IMR-90 (cell line): Measurements from ENCODE around the gene SCFD2. TPM values are rescaled to one million over a fixed set of nuclear protein-coding genes. Genes with fewer than 3 reads are reported as not detected.

ENCODE experiments used
- ATAC-seq: fragments of 200-7000 bp; cut with Tn5 transposase; 2 replicates; pipeline ENCODE4 v1.9.1; 2020; ENCODE audit warnings: low read depth, mild to moderate bottlenecking, moderate library complexity
- BruUV-seq: library from RNA; stranded (reverse); fragments of 400-500 nt; replicated peaks from 2 replicates; lab custom pipeline; 2021; lab: Mats Ljungman, UMichigan
- CTCF ChIA-PET: fragments of 300-600 bp; formaldehyde crosslinking; extraction: SDS; loops from one replicate; lab custom pipeline; 2021; ENCODE audit warnings: antibody characterized with exemption; lab: Yijun Ruan, JAX
- POLR2A ChIA-PET: fragments of 300-600 bp; sonication (Branson Sonifier 250); formaldehyde crosslinking; loops from one replicate; lab custom pipeline; 2022; ENCODE audit warnings: antibody characterized with exemption; ENCODE audit not compliant: unreplicated experiment; lab: Charles Lee
- DNase-seq: peaks from one replicate; pipeline ENCODE4 v3.0.0; 2013
- H2AFZ ChIP-seq: replicated peaks from 2 replicates; pipeline ENCODE3; 2013; ENCODE audit warnings: low read length, mild to moderate bottlenecking; ENCODE audit not compliant: poor library complexity
- H2AK5ac ChIP-seq: 2 replicates; pipeline ENCODE4 v1.6.1; 2013; ENCODE audit warnings: low read depth, low read length, inconsistent platforms
- H2AK9ac ChIP-seq: replicated peaks from 2 replicates; pipeline ENCODE3; 2013; ENCODE audit warnings: mild to moderate bottlenecking, low read depth, low read length, moderate library complexity; ENCODE audit not compliant: poor library complexity
- H2BK120ac ChIP-seq: 2 replicates; pipeline ENCODE4 v1.6.1; 2013; ENCODE audit warnings: low read depth, low read length, inconsistent platforms
- H2BK15ac ChIP-seq: 3 replicates; pipeline ENCODE4 v1.6.1; 2013; ENCODE audit warnings: low read depth, low read length, inconsistent platforms
- H2BK20ac ChIP-seq: 2 replicates; pipeline ENCODE4 v1.6.1; 2013; ENCODE audit warnings: low read depth, mild to moderate bottlenecking, inconsistent platforms, low read length, moderate library complexity
- H2BK5ac ChIP-seq: 2 replicates; pipeline ENCODE4 v1.6.1; 2013; ENCODE audit warnings: mild to moderate bottlenecking, low read depth, low read length, inconsistent platforms; ENCODE audit not compliant: poor library complexity, severe bottlenecking
- H3K14ac ChIP-seq: replicated peaks from 2 replicates; pipeline ENCODE4 v1.6.1; 2013; ENCODE audit warnings: low read depth, low read length, inconsistent platforms
- H3K18ac ChIP-seq: 2 replicates; pipeline ENCODE4 v1.6.1; 2013; ENCODE audit warnings: low read depth, low read length, control low read depth
- H3K23ac ChIP-seq: 2 replicates; pipeline ENCODE4 v1.6.1; 2013; ENCODE audit warnings: low read depth, low read length, inconsistent platforms
- H3K27ac ChIP-seq: 2 replicates; pipeline ENCODE4 v1.5.1; 2013; ENCODE audit warnings: mild to moderate bottlenecking, control low read depth, low read length; ENCODE audit not compliant: insufficient read depth
- H3K27me3 ChIP-seq: 2 replicates; pipeline ENCODE4 v1.6.1; 2013; ENCODE audit warnings: low read length; ENCODE audit not compliant: control insufficient read depth, insufficient read depth
- H3K36me3 ChIP-seq: 2 replicates; pipeline ENCODE4 v1.6.1; 2013; ENCODE audit warnings: low read length, mixed read lengths; ENCODE audit not compliant: control insufficient read depth, insufficient read depth
- H3K4ac ChIP-seq: 2 replicates; pipeline ENCODE4 v1.6.1; 2013; ENCODE audit warnings: low read depth, low read length, inconsistent platforms
- H3K4me1 ChIP-seq: 2 replicates; pipeline ENCODE4 v1.6.1; 2013; ENCODE audit warnings: low read length, mixed read lengths; ENCODE audit not compliant: control insufficient read depth, insufficient read depth
- H3K4me2 ChIP-seq: 2 replicates; pipeline ENCODE4 v1.6.1; 2013; ENCODE audit warnings: low read depth, mild to moderate bottlenecking, control low read depth, low read length, moderate library complexity
- H3K4me3 ChIP-seq: 2 replicates; pipeline ENCODE4 v1.5.1; 2013; ENCODE audit warnings: low read depth, mild to moderate bottlenecking, control low read depth, low read length, moderate library complexity; ENCODE audit not compliant: insufficient read depth
- H3K56ac ChIP-seq: 2 replicates; pipeline ENCODE4 v1.6.1; 2013; ENCODE audit warnings: low read length, inconsistent platforms; ENCODE audit not compliant: insufficient read depth; ENCODE audit errors: extremely low read depth
- H3K79me1 ChIP-seq, 2 experiments: 2 replicates each; pipeline ENCODE4 v1.6.1; 2013; ENCODE audit warnings: low read length in 2 of 2, inconsistent platforms in 1 of 2, low read depth in 1 of 2
- H3K9ac ChIP-seq: 2 replicates; pipeline ENCODE4 v1.6.1; 2013; ENCODE audit warnings: low read depth, low read length, control low read depth
- H3K9me1 ChIP-seq: 2 replicates; pipeline ENCODE4 v1.6.1; 2013; ENCODE audit warnings: low read length, inconsistent platforms; ENCODE audit not compliant: insufficient read depth
- H3K9me3 ChIP-seq: 2 replicates; pipeline ENCODE4 v1.6.1; 2013; ENCODE audit warnings: low read length; ENCODE audit not compliant: control insufficient read depth, insufficient read depth
- H4K20me1 ChIP-seq: 2 replicates; pipeline ENCODE4 v1.6.1; 2013; ENCODE audit warnings: low read length, inconsistent platforms; ENCODE audit not compliant: insufficient read depth
- H4K5ac ChIP-seq: 2 replicates; pipeline ENCODE4 v1.6.1; 2013; ENCODE audit warnings: mild to moderate bottlenecking, low read depth, low read length, control low read depth
- H4K8ac ChIP-seq, 2 experiments: 2 replicates each; pipeline ENCODE4 v1.6.1; 2013; ENCODE audit warnings: low read depth in 2 of 2, low read length in 2 of 2, control low read depth in 1 of 2, inconsistent platforms in 1 of 2
- H4K91ac ChIP-seq: 2 replicates; pipeline ENCODE4 v1.6.1; 2013; ENCODE audit warnings: low read depth, low read length, inconsistent platforms; ENCODE audit not compliant: insufficient read depth
- BHLHE40 ChIP-seq: fragments of 150-350 bp; IDR thresholded peaks from 2 replicates; pipeline ENCODE4 v1.6.1; 2016; ENCODE audit warnings: mild to moderate bottlenecking, low read depth, low read length
- CEBPB ChIP-seq: IDR thresholded peaks from 2 replicates; pipeline ENCODE4 v1.6.1; 2012; ENCODE audit warnings: low read depth, low read length, improper control_type of control experiment
- CHD1 ChIP-seq: IDR thresholded peaks from 2 replicates; pipeline ENCODE4 v1.6.1; 2012; ENCODE audit warnings: low read depth, low read length, improper control_type of control experiment
- ELK1 ChIP-seq: fragments of 150-350 bp; IDR thresholded peaks from 2 replicates; pipeline ENCODE4 v1.6.1; 2016; ENCODE audit warnings: low read depth, mild to moderate bottlenecking, low read length, moderate library complexity, borderline replicate concordance
- FOS ChIP-seq: fragments of 150-350 bp; IDR thresholded peaks from 2 replicates; pipeline ENCODE4 v1.6.1; 2016; ENCODE audit warnings: low read depth, low read length
- MAFK ChIP-seq: IDR thresholded peaks from 2 replicates; pipeline ENCODE4 v1.6.1; 2012; ENCODE audit warnings: low read depth, low read length, improper control_type of control experiment
- MAZ ChIP-seq: IDR thresholded peaks from 2 replicates; pipeline ENCODE4 v1.6.1; 2012; ENCODE audit warnings: low read depth, mild to moderate bottlenecking, low read length, improper control_type of control experiment, moderate library complexity, borderline replicate concordance
- MXI1 ChIP-seq: IDR thresholded peaks from 2 replicates; pipeline ENCODE4 v1.6.1; 2012; ENCODE audit warnings: low read depth, mild to moderate bottlenecking, low read length, moderate library complexity, borderline replicate concordance
- NFE2L2 ChIP-seq: fragments of 150-350 bp; IDR thresholded peaks from 2 replicates; pipeline ENCODE4 v1.6.1; 2016; ENCODE audit warnings: low read depth, mild to moderate bottlenecking, low read length
- POLR2A ChIP-seq: IDR thresholded peaks from 2 replicates; pipeline ENCODE4 v1.6.1; 2012; ENCODE audit warnings: mild to moderate bottlenecking, low read depth, low read length
- RAD21 ChIP-seq: IDR thresholded peaks from 2 replicates; pipeline ENCODE4 v1.6.1; 2012; ENCODE audit warnings: low read length, improper control_type of control experiment
- RFX5 ChIP-seq: IDR thresholded peaks from 2 replicates; pipeline ENCODE4 v1.8.0; 2012; ENCODE audit warnings: low read depth, mild to moderate bottlenecking, low read length, moderate library complexity
- SMC3 ChIP-seq: fragments of 150-350 bp; IDR thresholded peaks from 2 replicates; pipeline ENCODE4 v1.6.1; 2016; ENCODE audit warnings: low read depth, mild to moderate bottlenecking, antibody characterized with exemption, low read length, moderate library complexity
- USF2 ChIP-seq: fragments of 150-350 bp; IDR thresholded peaks from 2 replicates; pipeline ENCODE4 v1.6.1; 2017; ENCODE audit warnings: mild to moderate bottlenecking, antibody characterized with exemption, low read length, low read depth
- WGBS, 2 experiments: methylation state at CpG; one replicate each; pipeline versions ENCODE4 v1.1.5 to v1.1.7; 2013; ENCODE audit warnings: missing lambda C conversion rate in 2 of 2; ENCODE audit not compliant: insufficient read length in 1 of 2; ENCODE audit errors: extremely low coverage in 2 of 2; 5-methylcytosine and 5-hydroxymethylcytosine counted together
- dilution Hi-C: fragments of 300-500 bp; cut with HindIII; formaldehyde crosslinking; loops from one replicate; pipeline ENCODE4 v1.14.3; 2018; ENCODE audit warnings: low sequenced_read_pairs; ENCODE audit not compliant: unreplicated experiment
- in situ Hi-C: fragments of 300-500 bp; cut with MboI; formaldehyde crosslinking; loops from 3 replicates; pipeline ENCODE4 v1.14.3; 2019; ENCODE audit warnings: low sequenced_read_pairs, inconsistent platforms, mixed read lengths
- intact Hi-C: fragments of 100-400 bp; cut with micrococcal nuclease; formaldehyde crosslinking; loops from 2 replicates; pipeline ENCODE4 v1.10.0; 2022
- polyA plus RNA-seq, 3 experiments: library from polyadenylated mRNA; depleted of rRNA; stranded (reverse); fragments of >200 nt; gene quantifications; 2 replicates each; pipeline ENCODE4 v1.2.3, GENCODE V29; 2012; ENCODE audit warnings: low replicate concordance in 1 of 3
- total RNA-seq: library from RNA; depleted of rRNA; stranded (reverse); fragments of >200 nt; gene quantifications from 2 replicates; pipeline ENCODE4 v1.2.3, GENCODE V29; 2012
- TF ChIP-seq, protein P1 (sequence below): conservative IDR thresholded peaks from 2 replicates; pipeline ENCODE4 v1.5.1; 2012; ENCODE audit warnings: mild to moderate bottlenecking, low read depth, low read length, improper control_type of control experiment

Gene SCFD2
- total and polyA plus RNA-seq, 2 of the 4 experiments (the other 2 are of a cell fraction), result 18.9 to 62.4 TPM

- Histone ChIP-seq H3K27me3 (no peaks in the 10 kb centered on the region), H3K56ac (no peak overlapping the region), H2AK9ac (no peak overlapping the region), H4K91ac (no peak overlapping the region), H3K9me1 (peaks cover 9% of the 10 kb centered on the region; the same call in 1 of the 2 replicates), H3K4ac (no peak overlapping the region), H3K36me3 (no peaks in the 10 kb centered on the region), H3K18ac (no peak overlapping the region), H2AFZ (no peak overlapping the region), H3K14ac (peak overlapping the region; percentile 35; the same call in 1 of the 2 replicates), H3K9ac (no peak overlapping the region), H2AK5ac (no peak overlapping the region), H2BK15ac (no peak overlapping the region), H3K4me3 (no peak overlapping the region), H3K4me1 (no peaks in the 10 kb centered on the region; the same call in 1 of the 2 replicates), H2BK5ac (no peak overlapping the region), H4K8ac (no peak overlapping the region), H3K79me1 (0 out of 4 replicates have a peak, but pooled peaks cover 0 to 3% of the 10 kb centered on the region in 2 experiments), H2BK20ac (no peak overlapping the region), H3K4me2 (no peak overlapping the region), H4K5ac (no peak overlapping the region), H2BK120ac (no peak overlapping the region), H3K23ac (no peak overlapping the region), H3K27ac (no peak overlapping the region), H3K9me3 (no peaks in the 10 kb centered on the region), H4K20me1 (no peaks in the 10 kb centered on the region)
- ChIA-PET CTCF (interaction anchor here (0.5 kb wide), 1 partner anchor 629 kb away, joined by 3 read pairs; no protein-coding TSS in a partner anchor), POLR2A (no interaction called here)
- DNase-seq (no peak), ATAC-seq (no peak)
- 95% methylated on average over 3 of the region's 10 CpGs; no CpG with 5 or more reads in 1 of the 2 experiments for WGBS, 2 experiments
- in situ Hi-C loops, result loop anchor here (25.0 kb wide), 1 partner anchor 1058 kb away; the partner anchor contains the start of gene CHIC2
- no TSS peak for BruUV-seq
- dilution Hi-C loops, result no loop called here
- intact Hi-C loops, result no loop called here
- TF ChIP-seq RAD21, result no peak
- no peak for TF ChIP-seq CHD1
- TF ChIP-seq MAFK, result no peak
- TF ChIP-seq ELK1, result no peak
- no peak for TF ChIP-seq MXI1
- TF ChIP-seq SMC3, result no peak
- TF ChIP-seq NFE2L2, result no peak
- TF ChIP-seq RFX5, result no peak
- no peak for TF ChIP-seq BHLHE40
- no peak for TF ChIP-seq MAZ
- TF ChIP-seq FOS, result no peak
- TF ChIP-seq, protein P1, sequence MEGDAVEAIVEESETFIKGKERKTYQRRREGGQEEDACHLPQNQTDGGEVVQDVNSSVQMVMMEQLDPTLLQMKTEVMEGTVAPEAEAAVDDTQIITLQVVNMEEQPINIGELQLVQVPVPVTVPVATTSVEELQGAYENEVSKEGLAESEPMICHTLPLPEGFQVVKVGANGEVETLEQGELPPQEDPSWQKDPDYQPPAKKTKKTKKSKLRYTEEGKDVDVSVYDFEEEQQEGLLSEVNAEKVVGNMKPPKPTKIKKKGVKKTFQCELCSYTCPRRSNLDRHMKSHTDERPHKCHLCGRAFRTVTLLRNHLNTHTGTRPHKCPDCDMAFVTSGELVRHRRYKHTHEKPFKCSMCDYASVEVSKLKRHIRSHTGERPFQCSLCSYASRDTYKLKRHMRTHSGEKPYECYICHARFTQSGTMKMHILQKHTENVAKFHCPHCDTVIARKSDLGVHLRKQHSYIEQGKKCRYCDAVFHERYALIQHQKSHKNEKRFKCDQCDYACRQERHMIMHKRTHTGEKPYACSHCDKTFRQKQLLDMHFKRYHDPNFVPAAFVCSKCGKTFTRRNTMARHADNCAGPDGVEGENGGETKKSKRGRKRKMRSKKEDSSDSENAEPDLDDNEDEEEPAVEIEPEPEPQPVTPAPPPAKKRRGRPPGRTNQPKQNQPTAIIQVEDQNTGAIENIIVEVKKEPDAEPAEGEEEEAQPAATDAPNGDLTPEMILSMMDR, result no peak
- no peak for TF ChIP-seq POLR2A
- TF ChIP-seq CEBPB, result no peak
- TF ChIP-seq USF2, result no peak
Measured at GRCh38 chr4:53004497-53005148, 361.2 kb downstream of the SCFD2 start.
